OCI-LY7 (cell line): ENCODE results near the gene SMCHD1.

Experiments used
- EZH2phosphoT487 ChIP-seq: fragments of 200-600 bp; sonication (generic); IDR thresholded peaks from 2 replicates; pipeline ENCODE4 v1.6.1; 2018; ENCODE audit warnings: low read depth, borderline replicate concordance, mild to moderate bottlenecking, mixed run types, antibody characterized with exemption, low read length, moderate library complexity, mixed read lengths
- TF ChIP-seq, protein P1 (sequence below): fragments of 200-600 bp; sonication (generic); conservative IDR thresholded peaks from 2 replicates; pipeline ENCODE4 v1.5.1; 2014; ENCODE audit warnings: mild to moderate bottlenecking, antibody characterized with exemption, low read length, moderate library complexity, mixed read lengths

- TF ChIP-seq, protein P1, sequence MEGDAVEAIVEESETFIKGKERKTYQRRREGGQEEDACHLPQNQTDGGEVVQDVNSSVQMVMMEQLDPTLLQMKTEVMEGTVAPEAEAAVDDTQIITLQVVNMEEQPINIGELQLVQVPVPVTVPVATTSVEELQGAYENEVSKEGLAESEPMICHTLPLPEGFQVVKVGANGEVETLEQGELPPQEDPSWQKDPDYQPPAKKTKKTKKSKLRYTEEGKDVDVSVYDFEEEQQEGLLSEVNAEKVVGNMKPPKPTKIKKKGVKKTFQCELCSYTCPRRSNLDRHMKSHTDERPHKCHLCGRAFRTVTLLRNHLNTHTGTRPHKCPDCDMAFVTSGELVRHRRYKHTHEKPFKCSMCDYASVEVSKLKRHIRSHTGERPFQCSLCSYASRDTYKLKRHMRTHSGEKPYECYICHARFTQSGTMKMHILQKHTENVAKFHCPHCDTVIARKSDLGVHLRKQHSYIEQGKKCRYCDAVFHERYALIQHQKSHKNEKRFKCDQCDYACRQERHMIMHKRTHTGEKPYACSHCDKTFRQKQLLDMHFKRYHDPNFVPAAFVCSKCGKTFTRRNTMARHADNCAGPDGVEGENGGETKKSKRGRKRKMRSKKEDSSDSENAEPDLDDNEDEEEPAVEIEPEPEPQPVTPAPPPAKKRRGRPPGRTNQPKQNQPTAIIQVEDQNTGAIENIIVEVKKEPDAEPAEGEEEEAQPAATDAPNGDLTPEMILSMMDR = no peak
- no peak for TF ChIP-seq EZH2phosphoT487
Observed at GRCh38 chr18:2654169-2654927, 1.2 kb upstream of the SMCHD1 start.
